DND-41 (cell line): Measurements from ENCODE around the gene LRRC47.

ENCODE experiments used
- ATAC-seq: fragments of 200-7000 bp; cut with Tn5 transposase; 3 replicates; pipeline ENCODE4 v1.9.1; 2021; ENCODE audit warnings: low read depth; ENCODE audit not compliant: insufficient read depth
- DNase-seq: peaks from one replicate; pipeline ENCODE4 v3.0.0-alpha.2; 2020
- H2AFZ ChIP-seq: 2 replicates; pipeline ENCODE4 v1.6.0; 2012; ENCODE audit warnings: low read depth, low read length
- H3K27ac ChIP-seq: 2 replicates; pipeline ENCODE4 v1.5.1; 2012; ENCODE audit warnings: low read length, inconsistent platforms
- H3K27me3 ChIP-seq: fragments of 200-600 bp; sonication (generic); 2 replicates; pipeline ENCODE4 v1.6.0; 2012; ENCODE audit warnings: low read length, mild to moderate bottlenecking, inconsistent platforms; ENCODE audit not compliant: insufficient read depth, poor library complexity
- H3K36me3 ChIP-seq: 2 replicates; pipeline ENCODE4 v1.5.1; 2012; ENCODE audit warnings: low read length, inconsistent platforms; ENCODE audit not compliant: insufficient read depth
- H3K4me1 ChIP-seq: 2 replicates; pipeline ENCODE4 v1.5.1; 2012; ENCODE audit warnings: mild to moderate bottlenecking, low read length; ENCODE audit not compliant: insufficient read depth
- H3K4me2 ChIP-seq: 2 replicates; pipeline ENCODE4 v1.6.0; 2012; ENCODE audit warnings: mild to moderate bottlenecking, moderate library complexity, low read length, inconsistent platforms; ENCODE audit not compliant: insufficient read depth
- H3K4me3 ChIP-seq, 2 experiments: fragments of 200-600 bp in 1 of 2; shearing (Covaris generic) in 1 of 2; 2 replicates each; pipeline ENCODE4 v1.5.1; 2012 to 2016; ENCODE audit warnings: inconsistent platforms in 2 of 2, low read length in 2 of 2, mild to moderate bottlenecking in 2 of 2, low read depth in 1 of 2, moderate library complexity in 1 of 2
- H3K79me2 ChIP-seq: 2 replicates; pipeline ENCODE4 v1.6.0; 2012; ENCODE audit warnings: low read length, inconsistent platforms; ENCODE audit not compliant: insufficient read depth
- H3K9ac ChIP-seq: 2 replicates; pipeline ENCODE4 v1.6.0; 2012; ENCODE audit warnings: low read depth, mild to moderate bottlenecking, inconsistent platforms, low read length, moderate library complexity
- H3K9me3 ChIP-seq: 2 replicates; pipeline ENCODE4 v1.5.1; 2012; ENCODE audit warnings: low read length, moderate library complexity, mild to moderate bottlenecking, inconsistent platforms; ENCODE audit not compliant: insufficient read depth, severe bottlenecking
- H4K20me1 ChIP-seq: 2 replicates; pipeline ENCODE4 v1.6.0; 2012; ENCODE audit warnings: low read length; ENCODE audit not compliant: insufficient read depth
- EZH2 ChIP-seq: IDR thresholded peaks from 3 replicates; pipeline ENCODE4 v1.6.1; 2012; ENCODE audit warnings: borderline replicate concordance, low read depth, mild to moderate bottlenecking, moderate library complexity, low read length, inconsistent platforms; ENCODE audit not compliant: severe bottlenecking
- TF ChIP-seq, protein P1 (sequence below): IDR thresholded peaks from 2 replicates; pipeline ENCODE4 v1.5.1; 2012; ENCODE audit warnings: borderline replicate concordance, low read length, moderate library complexity, mild to moderate bottlenecking; ENCODE audit not compliant: poor library complexity, severe bottlenecking; ENCODE audit errors: extremely low read depth

The LRRC47 gene

DNA sequence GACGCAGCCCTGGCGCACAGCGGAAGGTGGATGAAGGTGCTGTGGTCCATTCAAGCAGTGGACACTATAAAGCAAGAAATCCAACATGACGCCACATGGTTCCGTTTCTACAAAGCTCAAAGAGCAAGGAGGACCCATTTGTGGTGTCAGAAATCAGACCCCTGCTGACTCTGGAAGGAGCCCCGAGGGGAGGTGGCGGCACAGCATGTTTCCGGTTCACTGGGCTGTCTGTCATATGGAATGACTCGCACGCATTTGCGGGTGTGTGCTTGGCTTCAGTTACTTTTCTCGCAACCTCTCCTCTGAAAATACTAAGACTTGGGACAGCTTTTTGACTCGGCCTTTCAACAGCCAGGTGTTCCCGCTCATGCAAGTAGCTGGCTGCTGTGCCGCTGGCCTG is 29.1 kb upstream of the LRRC47 start:
- H3K4me2 ChIP-seq, result no peak overlapping the region
- TF ChIP-seq EZH2, result no peak
- TF ChIP-seq, protein P1, sequence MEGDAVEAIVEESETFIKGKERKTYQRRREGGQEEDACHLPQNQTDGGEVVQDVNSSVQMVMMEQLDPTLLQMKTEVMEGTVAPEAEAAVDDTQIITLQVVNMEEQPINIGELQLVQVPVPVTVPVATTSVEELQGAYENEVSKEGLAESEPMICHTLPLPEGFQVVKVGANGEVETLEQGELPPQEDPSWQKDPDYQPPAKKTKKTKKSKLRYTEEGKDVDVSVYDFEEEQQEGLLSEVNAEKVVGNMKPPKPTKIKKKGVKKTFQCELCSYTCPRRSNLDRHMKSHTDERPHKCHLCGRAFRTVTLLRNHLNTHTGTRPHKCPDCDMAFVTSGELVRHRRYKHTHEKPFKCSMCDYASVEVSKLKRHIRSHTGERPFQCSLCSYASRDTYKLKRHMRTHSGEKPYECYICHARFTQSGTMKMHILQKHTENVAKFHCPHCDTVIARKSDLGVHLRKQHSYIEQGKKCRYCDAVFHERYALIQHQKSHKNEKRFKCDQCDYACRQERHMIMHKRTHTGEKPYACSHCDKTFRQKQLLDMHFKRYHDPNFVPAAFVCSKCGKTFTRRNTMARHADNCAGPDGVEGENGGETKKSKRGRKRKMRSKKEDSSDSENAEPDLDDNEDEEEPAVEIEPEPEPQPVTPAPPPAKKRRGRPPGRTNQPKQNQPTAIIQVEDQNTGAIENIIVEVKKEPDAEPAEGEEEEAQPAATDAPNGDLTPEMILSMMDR, result no peak

GRCh38 chr1:3824650-3825049 is 28.4 kb upstream of the LRRC47 start:
- TF ChIP-seq, protein P1, result no peak
- no peak for TF ChIP-seq EZH2
- H2AFZ ChIP-seq, result no peak overlapping the region
- ATAC-seq, result no peak
- DNase-seq, result no peak
- H3K4me2 ChIP-seq, result no peak overlapping the region
- H3K4me1 ChIP-seq, result no peaks in the 10 kb centered on the region
- H3K27me3 ChIP-seq, result no peaks in the 10 kb centered on the region
- no peak overlapping the region for H3K27ac ChIP-seq
- H3K4me3 ChIP-seq, result no peak overlapping the region
- H3K9ac ChIP-seq, result no peak overlapping the region
- no peaks in the 10 kb centered on the region for H4K20me1 ChIP-seq
- no peaks in the 10 kb centered on the region for H3K9me3 ChIP-seq
- no peaks in the 10 kb centered on the region for H3K79me2 ChIP-seq
- H3K36me3 ChIP-seq, result peaks cover 79% of the 10 kb centered on the region

More for the DNA sequence above, 29.1 kb upstream of the LRRC47 start:
- no peak overlapping the region for H3K9ac ChIP-seq
- ATAC-seq (no peak), DNase-seq (no peak)
- H4K20me1 ChIP-seq, result no peaks in the 10 kb centered on the region
- no peak overlapping the region for H3K4me3 ChIP-seq
- no peak overlapping the region for H2AFZ ChIP-seq
- peaks cover 78% of the 10 kb centered on the region for H3K36me3 ChIP-seq
- no peaks in the 10 kb centered on the region for H3K9me3 ChIP-seq
- no peaks in the 10 kb centered on the region for H3K4me1 ChIP-seq
- H3K79me2 ChIP-seq, result no peaks in the 10 kb centered on the region
- no peaks in the 10 kb centered on the region for H3K27me3 ChIP-seq
- no peak overlapping the region for H3K27ac ChIP-seq

- Histone ChIP-seq H3K9ac (no peak overlapping the region), H4K20me1 (no peaks in the 10 kb centered on the region), H3K4me2 (no peak overlapping the region), H3K27me3 (no peaks in the 10 kb centered on the region), H3K79me2 (no peaks in the 10 kb centered on the region), H3K4me3 (no peak overlapping the region), H3K9me3 (no peaks in the 10 kb centered on the region), H3K4me1 (no peaks in the 10 kb centered on the region), H3K27ac (no peak overlapping the region), H2AFZ (no peak overlapping the region), H3K36me3 (peaks cover 57% of the 10 kb centered on the region)
- no peak for TF ChIP-seq EZH2
- TF ChIP-seq, protein P1, result no peak
- no peak for DNase-seq
- ATAC-seq, result no peak
These were observed 26.1 kb upstream of the LRRC47 start for GRCh38 chr1:3822421-3822820.

GRCh38 chr1:3821908-3822307 is 25.6 kb upstream of the LRRC47 start:
- H3K79me2 ChIP-seq, result no peaks in the 10 kb centered on the region
- H3K4me1 ChIP-seq, result no peaks in the 10 kb centered on the region
- DNase-seq, result no peak
- no peak overlapping the region for H3K4me2 ChIP-seq
- H3K9me3 ChIP-seq, result no peaks in the 10 kb centered on the region
- H3K4me3 ChIP-seq, result no peak overlapping the region
- H3K9ac ChIP-seq, result no peak overlapping the region
- no peak overlapping the region for H2AFZ ChIP-seq
- no peak overlapping the region for H3K27ac ChIP-seq
- no peaks in the 10 kb centered on the region for H4K20me1 ChIP-seq
- no peak for TF ChIP-seq EZH2
- TF ChIP-seq, protein P1, result no peak
- no peaks in the 10 kb centered on the region for H3K27me3 ChIP-seq
- no peak for ATAC-seq
- H3K36me3 ChIP-seq, result peaks cover 53% of the 10 kb centered on the region
